ENCODE data around the gene MBD6.

DNA sequence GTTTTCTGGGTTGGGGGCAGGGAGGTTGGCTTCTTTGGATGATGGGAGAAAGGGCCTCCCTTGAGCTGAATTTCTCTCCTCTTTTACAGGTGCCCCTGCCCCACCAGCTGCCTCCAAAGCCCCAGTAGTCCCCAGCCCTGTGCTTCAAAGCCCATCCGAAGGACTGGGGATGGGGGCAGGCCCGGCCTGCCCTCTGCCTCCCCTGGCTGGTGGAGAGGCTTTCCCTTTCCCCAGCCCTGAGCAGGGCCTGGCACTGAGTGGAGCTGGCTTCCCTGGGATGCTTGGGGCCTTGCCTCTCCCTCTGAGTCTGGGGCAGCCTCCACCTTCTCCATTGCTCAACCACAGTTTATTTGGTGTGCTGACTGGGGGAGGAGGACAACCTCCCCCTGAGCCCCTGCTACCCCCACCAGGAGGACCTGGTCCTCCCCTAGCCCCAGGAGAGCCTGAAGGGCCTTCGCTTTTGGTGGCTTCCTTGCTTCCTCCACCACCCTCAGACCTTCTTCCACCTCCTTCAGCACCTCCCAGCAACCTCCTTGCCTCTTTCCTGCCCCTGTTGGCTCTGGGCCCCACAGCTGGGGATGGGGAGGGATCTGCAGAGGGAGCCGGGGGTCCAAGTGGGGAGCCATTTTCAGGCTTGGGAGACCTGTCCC lies 4.0 kb downstream of the MBD6 start:
- TF ChIP-seq EZH2 (IDR thresholded peaks at IDR 0.05): no peak
- TF ChIP-seq POLR2AphosphoS5 (IDR thresholded peaks at IDR 0.05; ENCODE audit: borderline replicate concordance, low read depth, low read length): no peak
- no peak for TF ChIP-seq FOXP2 (optimal IDR thresholded peaks at IDR 0.05; ENCODE audit: control extremely low read depth, extremely low read length, insufficient read depth)
